Osteoblast (primary cell): ENCODE results near the gene RNASE7. TPM values are rescaled to one million over a fixed set of nuclear protein-coding genes. Genes with fewer than 3 reads are reported as not detected.

Source experiments
- DNase-seq: peaks from one replicate; pipeline ENCODE4 v3.0.0; 2011; ENCODE audit warnings: low spot score, mixed read lengths; ENCODE audit not compliant: insufficient read length; ENCODE audit errors: missing footprints
- H2AFZ ChIP-seq: 2 replicates; pipeline ENCODE4 v1.6.0; 2011; ENCODE audit warnings: mild to moderate bottlenecking, low read length
- H3K27ac ChIP-seq: 2 replicates; pipeline ENCODE4 v1.5.1; 2011; ENCODE audit warnings: mild to moderate bottlenecking, low read depth, low read length, moderate library complexity
- H3K27me3 ChIP-seq: 2 replicates; pipeline ENCODE4 v1.6.0; 2012; ENCODE audit warnings: mild to moderate bottlenecking, control low read depth, inconsistent platforms, low read length, moderate library complexity; ENCODE audit not compliant: insufficient read depth
- H3K36me3 ChIP-seq: 2 replicates; pipeline ENCODE4 v1.5.1; 2011; ENCODE audit warnings: mild to moderate bottlenecking, low read length, control low read depth, moderate library complexity; ENCODE audit not compliant: insufficient read depth
- H3K4me1 ChIP-seq: 2 replicates; pipeline ENCODE4 v1.5.1; 2011; ENCODE audit warnings: mild to moderate bottlenecking, low read length, control low read depth, moderate library complexity; ENCODE audit not compliant: insufficient read depth
- H3K4me2 ChIP-seq: 2 replicates; pipeline ENCODE4 v1.6.0; 2011; ENCODE audit warnings: mild to moderate bottlenecking, low read length; ENCODE audit not compliant: insufficient read depth
- H3K4me3 ChIP-seq: fragments of 200-600 bp; sonication (generic); 3 replicates; pipeline ENCODE4 v1.5.1; 2012; ENCODE audit warnings: mild to moderate bottlenecking, low read length, inconsistent platforms; ENCODE audit not compliant: insufficient read depth
- H3K79me2 ChIP-seq: 2 replicates; pipeline ENCODE4 v1.6.0; 2012; ENCODE audit warnings: mild to moderate bottlenecking, low read length, control low read depth, inconsistent platforms; ENCODE audit not compliant: insufficient read depth
- H3K9me3 ChIP-seq: 2 replicates; pipeline ENCODE4 v1.5.1; 2011; ENCODE audit warnings: low read depth, low read length, control low read depth
- H4K20me1 ChIP-seq: 2 replicates; pipeline ENCODE4 v1.6.0; 2012; ENCODE audit warnings: mild to moderate bottlenecking, low read length, control low read depth; ENCODE audit not compliant: insufficient read depth
- CTCF ChIP-seq: IDR thresholded peaks from 2 replicates; pipeline ENCODE4 v1.5.1; 2011; ENCODE audit warnings: mild to moderate bottlenecking, low read depth, low read length, moderate library complexity; ENCODE audit errors: extremely low read depth
- total RNA-seq: library from RNA; depleted of rRNA; stranded (reverse); fragments of >200 nt; gene quantifications from 2 replicates; pipeline ENCODE4 v1.2.3, GENCODE V29; 2012

The RNASE7 gene
- total RNA-seq, 1 donor, result not detected

GRCh38 chr14:21015312-21015711 is 26.9 kb upstream of the RNASE7 start:
- no peak for DNase-seq
- no peak for TF ChIP-seq CTCF
- Histone ChIP-seq H3K36me3 (no peaks in the 10 kb centered on the region), H4K20me1 (no peaks in the 10 kb centered on the region), H3K9me3 (no peaks in the 10 kb centered on the region), H3K4me1 (no peaks in the 10 kb centered on the region), H3K4me3 (no peak overlapping the region), H3K27ac (no peak overlapping the region), H3K79me2 (no peaks in the 10 kb centered on the region), H2AFZ (no peak overlapping the region), H3K27me3 (peaks cover 21% of the 10 kb centered on the region), H3K4me2 (no peak overlapping the region)

- no peaks in the 10 kb centered on the region for H4K20me1 ChIP-seq
- H3K9me3 ChIP-seq, result no peaks in the 10 kb centered on the region
- peak; percentile 41 for DNase-seq
- no peak overlapping the region for H2AFZ ChIP-seq
- peaks cover 28% of the 10 kb centered on the region for H3K27me3 ChIP-seq
- no peaks in the 10 kb centered on the region for H3K79me2 ChIP-seq
- H3K4me2 ChIP-seq, result no peak overlapping the region
- no peak for TF ChIP-seq CTCF
- H3K27ac ChIP-seq, result no peak overlapping the region
- H3K4me1 ChIP-seq, result no peaks in the 10 kb centered on the region
- no peak overlapping the region for H3K4me3 ChIP-seq
- H3K36me3 ChIP-seq, result no peaks in the 10 kb centered on the region
Measured at GRCh38 chr14:21016413-21017190, 25.6 kb upstream of the RNASE7 start.

- Histone ChIP-seq H3K4me1 (no peaks in the 10 kb centered on the region), H2AFZ (no peak overlapping the region), H4K20me1 (no peaks in the 10 kb centered on the region), H3K27me3 (peaks cover 33% of the 10 kb centered on the region), H3K79me2 (no peaks in the 10 kb centered on the region), H3K27ac (no peak overlapping the region), H3K36me3 (no peaks in the 10 kb centered on the region), H3K4me3 (no peak overlapping the region), H3K9me3 (no peaks in the 10 kb centered on the region), H3K4me2 (no peak overlapping the region)
- TF ChIP-seq CTCF, result no peak
- DNase-seq, result peak; percentile 54
Measured at GRCh38 chr14:21017528-21018245, 24.5 kb upstream of the RNASE7 start.

- Histone ChIP-seq H3K4me1 (no peaks in the 10 kb centered on the region), H3K79me2 (no peaks in the 10 kb centered on the region), H3K27me3 (peaks cover 36% of the 10 kb centered on the region), H3K36me3 (no peaks in the 10 kb centered on the region), H2AFZ (no peak overlapping the region), H3K9me3 (no peaks in the 10 kb centered on the region), H3K4me2 (no peak overlapping the region), H3K27ac (no peak overlapping the region), H4K20me1 (no peaks in the 10 kb centered on the region), H3K4me3 (no peak overlapping the region)
- TF ChIP-seq CTCF, result no peak
- DNase-seq, result no peak
Measured at GRCh38 chr14:21018286-21018685, 23.9 kb upstream of the RNASE7 start.
